OCI-LY1 (cell line): ENCODE measurements around the gene GRIA4.

Experiments used
- H2AFZ ChIP-seq: fragments of 200-600 bp; sonication (generic), shearing (Covaris generic); 2 replicates; pipeline ENCODE4 v1.6.0; 2014; ENCODE audit warnings: antibody characterized with exemption, mild to moderate bottlenecking, low read length
- H3F3A ChIP-seq: fragments of 200-600 bp; sonication (generic), shearing (Covaris generic); 2 replicates; pipeline ENCODE4 v1.6.0; 2014; ENCODE audit warnings: mild to moderate bottlenecking, antibody characterized with exemption, low read length, moderate library complexity; ENCODE audit not compliant: insufficient read depth
- H3K27ac ChIP-seq: fragments of 200-600 bp; sonication (generic); 2 replicates; pipeline ENCODE4 v1.5.1; 2014; ENCODE audit warnings: low read length, mixed run types, mild to moderate bottlenecking, low read depth; ENCODE audit not compliant: poor library complexity, severe bottlenecking
- H3K27me3 ChIP-seq: fragments of 200-600 bp; sonication (generic); 2 replicates; pipeline ENCODE4 v1.6.0; 2014; ENCODE audit warnings: antibody characterized with exemption, mild to moderate bottlenecking, low read length, moderate library complexity; ENCODE audit not compliant: insufficient read depth
- H3K36me3 ChIP-seq: fragments of 200-600 bp; sonication (generic); 2 replicates; pipeline ENCODE4 v1.6.1; 2014; ENCODE audit warnings: mild to moderate bottlenecking, antibody characterized with exemption, low read length, moderate library complexity, mixed read lengths; ENCODE audit not compliant: insufficient read depth
- H3K4me1 ChIP-seq: fragments of 200-600 bp; sonication (generic); 2 replicates; pipeline ENCODE4 v1.5.1; 2014; ENCODE audit warnings: mild to moderate bottlenecking, low read length, moderate library complexity; ENCODE audit not compliant: insufficient read depth, severe bottlenecking
- H3K4me2 ChIP-seq: fragments of 200-600 bp; sonication (generic), shearing (Covaris generic); 2 replicates; pipeline ENCODE4 v1.6.1; 2014; ENCODE audit warnings: low read length
- H3K4me3 ChIP-seq: fragments of 200-600 bp; sonication (generic); 2 replicates; pipeline ENCODE4 v1.5.1; 2014; ENCODE audit warnings: low read length, low read depth, mild to moderate bottlenecking, mixed read lengths; ENCODE audit not compliant: poor library complexity, severe bottlenecking
- H3K79me2 ChIP-seq: fragments of 200-600 bp; shearing (Covaris generic); 2 replicates; pipeline ENCODE4 v1.6.1; 2016; ENCODE audit warnings: mixed run types, low read length, mixed read lengths; ENCODE audit not compliant: insufficient read depth
- H3K9ac ChIP-seq: fragments of 200-600 bp; sonication (generic), shearing (Covaris generic); 2 replicates; pipeline ENCODE4 v1.6.1; 2014; ENCODE audit warnings: mild to moderate bottlenecking, low read length, mixed read lengths
- H3K9me2 ChIP-seq: fragments of 200-600 bp; sonication (generic), shearing (Covaris generic); 2 replicates; pipeline ENCODE4 v1.6.1; 2014; ENCODE audit warnings: low read depth, mild to moderate bottlenecking, low read length, mixed read lengths
- H3K9me3 ChIP-seq: fragments of 200-600 bp; shearing (Covaris generic); 2 replicates; pipeline ENCODE4 v1.6.1; 2014; ENCODE audit warnings: low read length, mixed read lengths
- H4K20me1 ChIP-seq: fragments of 200-600 bp; sonication (generic), shearing (Covaris generic); 2 replicates; pipeline ENCODE4 v1.6.0; 2016; ENCODE audit warnings: mild to moderate bottlenecking, low read length; ENCODE audit not compliant: insufficient read depth
- CTCF ChIP-seq: fragments of 200-600 bp; sonication (generic), shearing (Covaris generic); IDR thresholded peaks from 2 replicates; pipeline ENCODE4 v1.5.1; 2017; ENCODE audit warnings: mild to moderate bottlenecking, antibody characterized with exemption, low read length, moderate library complexity, mixed read lengths
- EZH2 ChIP-seq: fragments of 200-600 bp; sonication (generic), shearing (Covaris generic); IDR thresholded peaks from 2 replicates; pipeline ENCODE4 v1.8.0; 2017; ENCODE audit warnings: borderline replicate concordance, mixed run types, mild to moderate bottlenecking, antibody characterized with exemption, low read length, moderate library complexity, mixed read lengths

GRIA4 gene

GRCh38 chr11:106011481-106011880, 401.6 kb downstream of the GRIA4 start:
- TF ChIP-seq CTCF (no peak), EZH2 (no peak)
- H3K9ac ChIP-seq = no peak overlapping the region
- no peaks in the 10 kb centered on the region for H3K27me3 ChIP-seq
- peaks cover 56% of the 10 kb centered on the region for H3K79me2 ChIP-seq
- H2AFZ ChIP-seq = no peak overlapping the region
- H3F3A ChIP-seq = no peaks in the 10 kb centered on the region
- no peak overlapping the region for H3K27ac ChIP-seq
- H3K9me2 ChIP-seq = no peaks in the 10 kb centered on the region
- H3K4me1 ChIP-seq = peaks cover 11% of the 10 kb centered on the region
- no peak overlapping the region for H3K4me3 ChIP-seq
- no peaks in the 10 kb centered on the region; the same call in 1 of the 2 replicates for H3K9me3 ChIP-seq
- no peak overlapping the region for H3K4me2 ChIP-seq
- no peaks in the 10 kb centered on the region for H4K20me1 ChIP-seq
- peaks cover 85% of the 10 kb centered on the region for H3K36me3 ChIP-seq

- TF ChIP-seq EZH2 (no peak), CTCF (no peak)
- Histone ChIP-seq H3K9ac (no peak overlapping the region), H3F3A (no peaks in the 10 kb centered on the region), H3K79me2 (peaks cover 65% of the 10 kb centered on the region), H3K9me3 (no peaks in the 10 kb centered on the region; the same call in 1 of the 2 replicates), H3K9me2 (no peaks in the 10 kb centered on the region), H2AFZ (no peak overlapping the region), H3K4me1 (peaks cover 18% of the 10 kb centered on the region), H3K27me3 (no peaks in the 10 kb centered on the region), H3K36me3 (peaks cover 74% of the 10 kb centered on the region), H3K27ac (no peak overlapping the region), H3K4me2 (no peak overlapping the region), H3K4me3 (no peak overlapping the region), H4K20me1 (no peaks in the 10 kb centered on the region)
Observed at GRCh38 chr11:106012744-106013143, 402.9 kb downstream of the GRIA4 start.

GRCh38 chr11:106014035-106014434, 404.2 kb downstream of the GRIA4 start:
- Histone ChIP-seq H3K4me2 (no peak overlapping the region), H3K4me1 (peaks cover 24% of the 10 kb centered on the region), H3K9me2 (no peaks in the 10 kb centered on the region), H2AFZ (no peak overlapping the region), H3F3A (no peaks in the 10 kb centered on the region), H3K4me3 (no peak overlapping the region), H3K9me3 (no peaks in the 10 kb centered on the region; the same call in 1 of the 2 replicates), H3K36me3 (peaks cover 64% of the 10 kb centered on the region), H3K9ac (no peak overlapping the region), H3K27me3 (no peaks in the 10 kb centered on the region), H4K20me1 (no peaks in the 10 kb centered on the region), H3K27ac (no peak overlapping the region), H3K79me2 (peaks cover 68% of the 10 kb centered on the region)
- TF ChIP-seq EZH2 = no peak
- no peak for TF ChIP-seq CTCF
